TTC549 (cell line): Measurements from ENCODE around the gene PCSK7.
"Not testable (repeated sequence)": the region's sequence is repeated elsewhere in the genome, so short reads cannot be mapped to it uniquely, and the experiment has no call there.

Source experiments
- FAIRE-seq: peaks from 2 replicates; lab custom pipeline; 2012; peaks lifted over from hg19 to GRCh38; lab: Jason Lieb, UNC

The PCSK7 gene

DNA sequence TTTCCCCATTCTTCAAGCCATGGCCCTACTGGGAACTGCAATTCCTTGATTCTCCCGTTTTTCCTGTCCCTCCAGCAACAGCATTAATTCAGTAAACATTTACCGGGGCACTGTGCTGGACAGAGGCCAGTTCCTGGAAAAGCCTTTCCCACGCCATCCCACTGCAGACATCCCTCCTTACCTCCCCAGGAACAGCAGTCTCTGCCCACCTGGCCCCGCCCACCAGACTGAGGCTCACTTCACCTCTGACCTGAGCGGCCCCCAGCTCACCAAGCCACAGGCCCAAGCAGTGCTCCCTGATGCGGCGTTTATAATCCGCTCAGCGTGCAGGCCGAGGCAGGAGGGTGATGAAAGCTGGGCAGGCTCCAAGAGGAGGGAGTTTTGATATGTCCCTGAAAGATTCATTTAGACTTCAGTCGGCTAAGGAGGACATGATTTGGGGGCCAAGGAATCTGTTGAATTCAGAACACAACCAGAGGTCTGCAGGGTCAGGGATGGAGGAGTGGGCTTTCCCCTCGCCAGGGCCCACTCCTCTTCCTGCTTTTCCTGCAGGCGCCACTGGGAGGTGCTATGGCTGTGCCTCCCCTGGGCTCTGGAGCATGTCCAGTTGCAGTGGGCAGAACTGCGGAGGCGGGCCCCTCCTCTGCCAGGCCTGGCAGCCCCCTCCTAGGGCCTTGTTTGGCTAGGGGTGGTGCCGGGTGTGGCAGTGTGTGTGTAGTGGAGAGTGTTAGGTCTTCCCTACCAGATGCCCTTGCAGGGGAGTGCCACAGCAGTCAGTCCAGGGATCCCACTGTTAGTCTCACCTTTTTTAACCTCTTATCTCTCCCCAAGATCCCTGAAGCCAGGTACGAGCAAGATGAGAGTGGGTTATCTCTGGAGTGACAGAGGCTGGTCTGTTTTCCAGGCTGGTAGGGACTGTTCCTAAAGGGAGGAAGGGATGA is 34.1 kb downstream of the PCSK7 start:
- FAIRE-seq = no peak

DNA sequence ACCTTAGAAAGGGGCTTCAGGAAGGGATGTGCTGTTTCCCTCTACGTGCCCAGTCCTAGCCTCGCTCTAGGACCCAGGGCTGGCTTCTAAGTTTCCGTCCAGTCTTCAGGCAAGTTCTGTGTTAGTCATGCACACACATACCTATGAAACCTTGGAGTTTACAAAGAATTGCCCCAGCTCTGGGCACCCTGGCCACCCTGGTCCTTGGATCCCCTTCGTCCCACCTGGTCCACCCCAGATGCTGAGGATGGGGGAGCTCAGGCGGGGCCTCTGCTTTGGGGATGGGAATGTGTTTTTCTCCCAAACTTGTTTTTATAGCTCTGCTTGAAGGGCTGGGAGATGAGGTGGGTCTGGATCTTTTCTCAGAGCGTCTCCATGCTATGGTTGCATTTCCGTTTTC is 34.9 kb downstream of the PCSK7 start:
- no peak for FAIRE-seq

DNA sequence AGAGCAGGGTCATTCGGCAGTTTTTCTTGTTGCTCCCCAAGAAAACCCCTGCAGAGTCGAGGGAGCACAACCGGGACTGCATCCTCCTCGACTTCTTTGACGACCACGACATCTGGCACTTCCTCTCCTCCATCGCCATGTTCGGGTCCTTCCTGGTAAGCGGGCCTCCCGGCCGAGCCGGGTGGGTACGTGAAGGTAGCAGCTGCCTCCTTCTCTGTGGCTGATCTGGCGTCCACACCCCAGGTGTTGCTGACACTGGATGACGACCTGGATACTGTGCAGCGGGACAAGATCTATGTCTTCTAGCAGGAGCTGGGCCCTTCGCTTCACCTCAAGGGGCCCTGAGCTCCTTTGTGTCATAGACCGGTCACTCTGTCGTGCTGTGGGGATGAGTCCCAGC is 36.1 kb downstream of the PCSK7 start:
- no peak for FAIRE-seq

DNA sequence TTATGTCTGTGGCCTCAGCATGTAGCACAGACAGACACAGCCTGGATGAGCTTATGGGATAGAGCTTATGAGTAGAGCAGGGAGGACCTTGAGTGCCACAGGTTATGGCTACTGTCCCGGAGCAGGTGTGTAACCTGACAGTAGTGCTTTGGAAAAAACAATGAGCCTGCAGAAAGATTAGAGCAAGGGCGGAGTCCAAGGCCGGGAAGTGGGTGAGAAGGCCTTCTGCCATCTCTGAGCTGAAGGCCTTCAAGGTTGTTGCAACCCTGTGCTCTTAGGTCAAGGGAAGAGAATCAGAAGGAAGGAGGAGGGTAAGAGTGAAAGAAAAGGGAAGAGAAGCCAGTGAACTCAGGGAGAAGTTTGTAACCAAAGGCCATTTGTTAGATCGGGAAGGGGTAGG is 36.6 kb downstream of the PCSK7 start:
- FAIRE-seq = no peak

DNA sequence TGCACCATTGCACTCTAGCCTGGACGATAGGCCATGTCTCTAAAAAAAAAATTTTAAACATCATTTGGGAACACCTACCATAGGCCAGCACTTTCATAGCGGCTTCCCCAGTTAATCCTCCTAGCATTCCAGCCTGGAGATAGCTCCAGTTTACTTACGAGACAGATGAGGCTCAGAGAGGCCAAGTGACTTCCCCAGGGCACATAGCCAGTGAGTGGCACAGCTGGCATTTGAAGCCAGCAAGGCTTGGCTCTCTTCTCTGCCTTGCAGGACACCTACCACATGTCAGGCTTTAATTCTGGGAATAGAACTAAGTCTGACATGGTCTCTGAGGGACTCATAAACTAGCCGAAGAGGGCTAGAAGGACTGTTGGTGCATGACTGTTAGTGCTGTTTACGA is 37.6 kb downstream of the PCSK7 start:
- FAIRE-seq = no peak

DNA sequence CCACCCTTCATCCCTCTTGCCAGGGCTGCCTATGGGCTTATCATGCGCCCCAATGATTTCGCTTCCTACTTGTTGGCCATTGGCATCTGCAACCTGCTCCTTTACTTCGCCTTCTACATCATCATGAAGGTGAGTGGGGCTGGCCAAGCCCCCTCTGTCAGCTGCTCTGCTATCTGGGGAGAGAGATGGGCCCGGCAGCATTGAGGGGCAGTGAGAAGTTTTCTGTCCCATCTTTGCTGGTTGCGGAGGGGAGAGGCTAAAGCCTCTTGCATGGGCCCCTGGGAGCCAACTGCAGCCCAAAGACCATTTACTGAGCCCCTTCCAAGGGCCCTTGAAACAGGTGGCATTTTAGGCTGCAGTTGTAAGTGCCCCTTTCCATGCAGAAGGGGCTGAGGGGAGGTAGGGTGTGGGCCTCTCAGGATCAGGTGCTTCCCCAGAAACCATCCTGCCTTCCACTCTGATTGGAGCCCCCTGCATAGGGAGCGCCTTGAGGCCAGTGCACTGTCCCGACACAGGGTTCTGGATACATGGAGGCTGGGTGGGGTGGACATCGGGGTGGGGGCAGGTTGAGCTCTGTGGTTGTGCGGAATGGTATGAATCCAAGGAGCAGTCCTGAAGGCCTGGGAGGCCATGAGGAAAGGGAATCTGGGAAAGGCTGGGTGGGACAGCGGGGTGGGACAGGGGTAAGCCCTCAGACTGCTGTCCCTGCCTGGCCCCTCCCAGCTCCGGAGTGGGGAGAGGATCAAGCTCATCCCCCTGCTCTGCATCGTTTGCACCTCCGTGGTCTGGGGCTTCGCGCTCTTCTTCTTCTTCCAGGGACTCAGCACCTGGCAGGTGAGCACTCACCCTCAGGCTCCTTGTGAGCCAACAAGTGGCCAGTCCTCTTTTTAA is 38.5 kb downstream of the PCSK7 start:
- no peak for FAIRE-seq

DNA sequence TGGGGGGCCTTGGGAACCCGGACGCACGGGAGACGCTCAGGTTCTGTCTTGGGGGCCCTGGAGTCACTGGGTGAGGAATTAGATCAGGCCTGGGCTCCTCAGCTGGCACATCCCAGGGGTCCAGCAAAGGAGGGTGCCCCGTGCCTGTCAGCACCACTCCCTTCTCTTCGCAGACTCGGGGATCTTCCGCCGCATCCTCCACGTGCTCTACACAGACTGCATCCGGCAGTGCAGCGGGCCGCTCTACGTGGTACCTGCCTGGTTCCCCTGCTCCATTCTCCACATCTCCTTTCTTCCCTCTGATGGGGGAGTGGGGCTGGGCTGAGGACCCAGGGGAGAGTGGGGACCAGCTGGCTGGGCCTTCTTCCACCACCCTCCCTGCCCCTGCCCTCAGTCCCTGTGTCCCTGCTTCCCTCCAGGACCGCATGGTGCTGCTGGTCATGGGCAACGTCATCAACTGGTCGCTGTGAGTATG is 39.4 kb downstream of the PCSK7 start:
- FAIRE-seq = no peak

DNA sequence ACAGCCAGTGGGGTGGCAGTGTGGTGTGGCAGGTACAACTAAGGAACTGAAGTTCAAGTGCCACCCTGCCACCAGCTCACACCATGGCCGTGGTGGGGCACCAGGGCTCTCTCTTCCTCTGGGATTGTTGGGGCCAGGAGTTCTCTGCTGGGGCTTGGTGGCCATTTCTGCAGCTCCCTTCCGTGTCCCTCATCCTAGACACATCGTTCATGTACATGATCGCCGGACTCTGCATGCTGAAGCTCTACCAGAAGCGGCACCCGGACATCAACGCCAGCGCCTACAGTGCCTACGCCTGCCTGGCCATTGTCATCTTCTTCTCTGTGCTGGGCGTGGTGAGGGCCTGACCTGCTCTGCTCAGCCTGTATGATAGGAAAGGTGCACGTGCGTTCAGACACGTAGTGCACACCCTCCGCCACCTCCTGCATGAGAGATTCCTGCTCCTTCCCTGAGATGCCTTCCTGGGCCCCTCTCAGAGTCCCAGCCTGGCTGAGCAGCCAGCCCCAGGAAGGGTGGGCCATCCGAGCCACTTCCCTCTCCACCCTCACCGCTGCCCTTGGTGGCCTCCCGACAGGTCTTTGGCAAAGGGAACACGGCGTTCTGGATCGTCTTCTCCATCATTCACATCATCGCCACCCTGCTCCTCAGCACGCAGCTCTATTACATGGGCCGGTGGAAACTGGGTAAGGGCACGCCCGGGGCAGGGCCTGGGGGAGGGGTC is 40.0 kb downstream of the PCSK7 start:
- no peak for FAIRE-seq

DNA sequence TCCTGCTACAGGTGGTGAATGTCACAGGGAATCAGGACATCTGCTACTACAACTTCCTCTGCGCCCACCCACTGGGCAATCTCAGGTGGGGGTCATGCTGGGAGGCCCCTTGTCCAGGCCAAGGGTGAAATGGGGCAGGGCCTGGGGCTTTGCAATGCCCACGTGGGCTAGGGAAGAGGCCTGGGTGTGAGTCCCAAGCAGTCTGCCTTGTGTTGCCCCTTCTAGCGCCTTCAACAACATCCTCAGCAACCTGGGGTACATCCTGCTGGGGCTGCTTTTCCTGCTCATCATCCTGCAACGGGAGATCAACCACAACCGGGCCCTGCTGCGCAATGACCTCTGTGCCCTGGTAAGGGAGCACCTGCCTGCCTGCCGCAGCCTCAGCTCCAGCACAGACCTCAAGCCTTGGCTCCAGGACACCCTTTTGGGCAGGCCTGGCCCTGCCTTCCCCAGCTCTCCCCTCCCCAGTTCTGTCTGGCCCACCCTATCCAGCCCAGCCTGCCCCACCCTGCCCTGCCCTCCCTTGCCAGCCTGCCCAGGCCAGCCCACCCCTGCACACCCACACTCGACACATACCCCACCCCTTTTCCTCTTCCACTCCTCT is 41.8 kb downstream of the PCSK7 start:
- FAIRE-seq = no peak

DNA sequence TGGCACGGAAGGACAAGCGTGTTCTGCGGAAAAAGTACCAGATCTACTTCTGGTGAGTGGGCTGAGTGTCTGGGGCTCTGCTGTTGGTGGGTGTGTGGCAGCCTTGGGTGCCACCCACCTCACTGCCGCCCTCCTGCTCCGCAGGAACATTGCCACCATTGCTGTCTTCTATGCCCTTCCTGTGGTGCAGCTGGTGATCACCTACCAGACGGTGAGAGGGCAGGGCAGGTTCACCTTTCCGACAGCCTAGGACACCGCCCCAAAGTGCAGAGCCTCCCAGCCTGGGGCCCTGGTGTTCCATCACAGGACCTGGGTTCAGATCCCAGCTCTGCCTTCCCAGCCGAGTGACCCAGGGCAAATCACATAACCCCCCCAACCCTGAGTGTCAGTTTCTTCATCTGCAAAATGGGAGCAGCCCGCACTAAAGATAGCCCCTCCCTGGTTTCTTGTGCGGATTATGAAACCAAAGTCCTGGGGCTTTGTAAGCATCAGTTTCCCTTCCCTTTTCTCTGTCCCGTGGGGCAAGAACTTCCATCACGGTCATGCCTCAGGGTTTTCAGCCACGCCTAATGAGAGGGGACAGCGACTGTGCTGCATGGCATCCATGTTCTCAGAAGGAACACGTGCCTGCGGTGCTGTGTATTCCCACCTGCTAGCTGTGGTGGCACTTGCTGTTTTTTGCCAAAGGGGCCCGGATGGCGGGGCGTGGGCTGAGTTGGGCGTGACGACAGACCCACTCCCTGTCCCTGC is 42.5 kb downstream of the PCSK7 start:
- FAIRE-seq = no peak

DNA sequence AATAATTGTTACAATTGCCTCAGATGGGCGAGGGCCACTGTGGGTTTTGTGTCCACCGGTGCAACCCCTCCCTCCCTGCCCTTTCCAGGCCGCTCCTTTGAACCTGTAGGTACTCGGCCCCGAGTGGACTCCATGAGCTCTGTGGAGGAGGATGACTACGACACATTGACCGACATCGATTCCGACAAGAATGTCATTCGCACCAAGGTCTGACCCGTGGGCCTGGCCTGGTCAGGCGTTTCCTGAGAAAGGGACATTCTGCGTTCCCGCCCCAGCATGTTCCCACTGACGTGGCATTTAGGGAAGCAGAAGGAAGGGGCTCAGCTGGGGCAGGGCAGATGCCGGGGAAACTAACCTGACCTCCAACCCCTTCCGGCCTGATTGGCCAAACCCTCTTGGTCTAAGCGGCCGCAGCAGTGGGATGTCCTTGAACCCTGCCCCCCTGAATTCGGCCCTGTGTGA is 43.2 kb downstream of the PCSK7 start:
- FAIRE-seq = no peak

DNA sequence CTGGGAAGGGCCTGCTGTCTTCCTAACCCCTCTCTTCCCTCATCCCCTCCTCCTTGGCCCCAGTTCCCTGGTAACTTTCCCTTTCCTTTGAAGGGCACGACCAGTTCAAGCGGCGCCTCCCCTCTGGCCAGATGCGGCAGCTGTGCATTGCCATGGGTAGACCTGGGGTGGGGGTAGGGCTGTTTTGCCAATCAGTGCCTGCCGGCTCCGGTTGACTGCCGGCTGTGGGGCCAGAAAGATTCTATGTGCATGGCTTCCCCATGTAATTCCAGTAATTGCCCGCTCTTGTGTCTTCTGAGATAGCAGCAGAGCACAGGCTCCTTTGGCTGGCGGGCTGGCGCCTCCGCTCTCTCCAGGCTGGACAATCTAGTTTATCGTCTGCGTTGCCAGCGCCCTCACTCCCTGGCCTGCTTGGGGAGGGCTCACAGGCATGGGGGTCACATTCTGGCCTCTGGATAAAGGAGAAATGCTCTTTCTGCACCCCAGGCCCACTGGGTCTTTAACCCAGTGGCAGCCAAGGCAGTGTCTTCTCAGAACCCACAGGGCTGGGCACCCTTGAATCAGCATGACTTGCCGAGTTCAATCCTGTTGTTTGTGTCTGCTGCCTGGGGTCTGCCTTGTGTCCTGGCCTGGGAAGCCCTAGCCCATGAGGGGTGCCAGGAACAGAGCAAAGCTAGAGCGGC is 43.9 kb downstream of the PCSK7 start:
- no peak for FAIRE-seq

DNA sequence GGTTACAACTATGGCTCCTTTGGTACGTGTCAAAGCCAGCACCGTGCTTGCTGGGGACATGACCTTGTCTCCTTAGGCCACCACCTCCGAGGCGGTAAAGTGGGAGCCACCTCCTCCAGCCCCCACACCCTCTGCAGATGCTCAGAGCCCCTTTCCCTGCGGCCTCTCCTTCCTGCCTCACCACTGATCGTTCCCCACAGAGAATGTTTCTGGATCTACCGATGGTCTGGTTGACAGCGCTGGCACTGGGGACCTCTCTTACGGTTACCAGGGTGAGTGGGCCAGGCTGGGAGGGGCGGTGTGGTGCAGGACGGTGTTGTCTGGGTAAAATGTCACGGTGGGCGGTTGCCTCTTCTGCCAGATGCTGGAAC is 44.5 kb downstream of the PCSK7 start:
- no peak for FAIRE-seq

DNA sequence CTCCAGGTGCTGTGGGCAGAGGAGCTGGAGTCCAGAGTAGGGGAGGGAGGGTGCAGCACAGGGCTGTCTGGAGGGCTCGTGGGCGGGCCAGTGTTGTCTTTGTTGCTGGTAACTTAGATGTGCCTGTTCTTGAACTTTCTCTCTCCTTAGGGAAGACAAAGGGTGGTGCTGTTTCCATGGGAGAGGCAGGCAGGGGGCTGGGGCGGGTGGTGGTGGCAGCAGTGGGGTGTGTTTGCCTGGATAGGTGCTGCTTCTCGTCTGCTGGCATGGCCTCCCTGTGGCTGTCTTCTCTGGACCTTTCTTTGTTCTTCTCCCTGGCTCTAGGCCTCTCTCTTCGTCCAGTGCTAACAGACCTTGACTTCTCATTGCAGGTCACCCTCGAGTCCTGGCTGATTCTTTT is 44.9 kb downstream of the PCSK7 start:
- no peak for FAIRE-seq

DNA sequence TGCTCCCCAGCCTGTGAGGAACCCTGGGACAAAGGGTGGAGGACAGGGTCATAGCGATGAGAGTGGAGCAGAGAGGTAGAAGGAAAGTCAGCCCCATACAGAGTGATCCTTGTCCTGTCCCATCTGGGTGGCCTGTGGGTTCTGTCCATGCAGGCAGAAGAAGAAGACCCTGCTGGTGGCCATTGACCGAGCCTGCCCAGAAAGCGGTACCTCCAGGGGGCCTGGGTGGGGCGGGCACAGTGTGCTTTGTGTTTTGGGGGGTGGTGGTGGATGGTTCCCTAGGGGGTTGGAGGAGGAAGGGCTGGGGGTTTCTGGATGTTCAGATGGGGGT is 45.5 kb downstream of the PCSK7 start:
- FAIRE-seq = no peak

DNA sequence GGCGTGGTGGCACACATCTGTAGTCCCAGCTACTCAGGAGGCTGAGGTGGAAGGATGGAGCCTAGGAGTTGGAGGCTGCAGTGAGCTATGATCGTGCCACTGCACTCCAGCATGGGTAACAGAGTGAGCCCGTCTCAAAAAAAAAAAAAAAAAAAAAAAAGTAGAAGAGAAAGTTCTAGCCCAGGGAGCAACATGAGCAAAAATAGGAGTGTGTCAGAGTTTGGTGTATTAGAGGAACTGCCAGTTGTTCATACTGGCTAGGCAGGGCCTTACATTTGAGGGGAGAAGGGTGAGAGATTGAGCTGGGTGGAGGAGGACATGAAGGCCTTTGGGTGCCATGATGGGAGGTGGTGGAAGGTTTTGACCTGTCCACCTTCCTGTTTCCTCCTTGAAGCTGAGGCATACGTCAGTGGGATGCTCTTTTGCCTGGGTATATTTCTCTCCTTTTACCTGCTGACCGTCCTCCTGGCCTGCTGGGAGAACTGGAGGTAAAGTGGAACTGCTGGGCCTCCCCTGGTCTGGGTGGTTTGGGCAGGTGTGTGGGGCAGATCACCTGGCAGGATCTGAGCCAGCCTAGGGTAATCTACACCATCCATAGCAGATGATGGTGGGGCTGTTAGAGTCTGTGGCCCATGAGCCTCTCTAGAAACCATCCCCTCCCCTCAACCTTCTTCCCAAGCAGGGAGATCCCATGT is 46.0 kb downstream of the PCSK7 start:
- FAIRE-seq = no peak

DNA sequence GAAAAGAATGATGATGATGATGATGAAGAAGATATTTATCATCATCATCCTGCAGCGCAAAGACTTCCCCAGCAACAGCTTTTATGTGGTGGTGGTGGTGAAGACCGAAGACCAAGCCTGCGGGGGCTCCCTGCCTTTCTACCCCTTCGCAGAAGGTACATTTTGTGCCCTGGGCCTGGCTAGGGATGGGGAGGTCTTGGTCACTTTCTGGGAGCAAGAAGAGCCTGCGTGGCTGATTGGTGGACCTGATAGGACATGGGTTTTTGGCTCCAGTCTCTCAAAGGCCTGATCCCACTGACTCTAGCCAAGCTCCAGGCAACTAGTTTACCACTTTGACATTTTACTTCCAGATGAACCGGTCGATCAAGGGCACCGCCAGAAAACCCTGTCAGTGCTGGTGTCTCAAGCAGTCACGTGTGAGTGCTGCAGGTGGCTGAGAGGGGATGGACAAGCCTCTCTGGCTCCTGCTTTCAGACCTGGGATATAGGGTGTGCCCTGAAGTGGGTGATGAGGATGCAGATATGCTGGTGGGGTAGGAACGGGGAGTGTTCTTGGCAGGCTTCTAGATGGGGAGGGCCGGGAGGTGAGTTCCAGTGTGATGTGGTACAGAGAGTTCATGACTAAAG is 48.0 kb downstream of the PCSK7 start:
- no peak for FAIRE-seq

DNA sequence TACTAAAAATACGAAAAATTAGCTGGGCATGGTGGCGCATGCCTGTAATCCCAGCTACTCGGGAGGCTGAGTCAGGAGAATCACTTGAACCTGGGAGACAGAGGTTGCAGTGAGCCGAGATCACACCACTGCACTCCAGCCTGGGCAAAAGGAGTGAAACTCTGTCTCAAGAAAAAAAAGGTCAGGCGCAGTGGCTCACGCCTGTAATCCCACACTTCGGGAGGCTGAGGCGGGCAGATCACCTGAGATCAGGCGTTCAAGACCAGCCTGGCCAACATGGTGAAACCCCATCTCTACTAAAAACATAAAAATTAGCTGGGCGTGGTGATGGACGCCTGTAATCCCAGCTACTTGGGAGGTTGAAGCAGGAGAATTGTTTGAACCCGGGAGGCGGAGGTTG is 48.7 kb downstream of the PCSK7 start:
- not testable (repeated sequence) for FAIRE-seq

DNA sequence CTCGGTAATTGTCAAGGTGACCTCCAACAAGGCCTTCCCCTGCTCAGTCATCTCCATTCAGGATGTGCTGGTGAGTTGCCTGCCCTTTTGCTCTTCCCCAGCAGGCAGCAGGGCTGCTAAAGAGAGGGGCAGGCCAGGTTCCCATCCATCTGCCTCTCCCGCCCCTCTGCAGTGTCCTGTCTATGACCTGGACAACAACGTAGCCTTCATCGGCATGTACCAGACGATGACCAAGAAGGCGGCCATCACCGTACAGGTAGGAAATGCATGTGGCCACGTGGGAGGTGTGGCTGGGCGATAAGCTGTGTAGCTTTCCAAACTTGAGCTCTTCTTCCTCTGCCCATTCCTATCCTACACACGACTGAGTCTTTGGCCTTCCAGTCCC is 49.3 kb downstream of the PCSK7 start:
- no peak for FAIRE-seq
